Cardiac septum (tissue), 1 donor: ENCODE data around the gene COL20A1. TPM values are rescaled to one million over a fixed set of nuclear protein-coding genes. Genes with fewer than 3 reads are reported as not detected.

Experiments used
- DNase-seq: peaks from one replicate; pipeline ENCODE4 v3.0.0-alpha.2; 2020; ENCODE audit warnings: low spot score
- intact Hi-C: fragments of 100-400 bp; cut with DNase I; formaldehyde crosslinking; loops from one replicate; pipeline ENCODE4 v1.14.0; 2022
- total RNA-seq: library from RNA; stranded (reverse); fragmentation: NEBNext Ultra II Directional; extraction: Animal tissue kit (Norgen Biotek cat#: 25700); gene quantifications from one replicate; pipeline ENCODE4 v1.2.1, GENCODE V29; 2021
- donor health status: DM: no; HTN: no; CAD: no.

Gene COL20A1
- total RNA-seq, 1 donor from 2014 or later: 0.22 TPM

DNA sequence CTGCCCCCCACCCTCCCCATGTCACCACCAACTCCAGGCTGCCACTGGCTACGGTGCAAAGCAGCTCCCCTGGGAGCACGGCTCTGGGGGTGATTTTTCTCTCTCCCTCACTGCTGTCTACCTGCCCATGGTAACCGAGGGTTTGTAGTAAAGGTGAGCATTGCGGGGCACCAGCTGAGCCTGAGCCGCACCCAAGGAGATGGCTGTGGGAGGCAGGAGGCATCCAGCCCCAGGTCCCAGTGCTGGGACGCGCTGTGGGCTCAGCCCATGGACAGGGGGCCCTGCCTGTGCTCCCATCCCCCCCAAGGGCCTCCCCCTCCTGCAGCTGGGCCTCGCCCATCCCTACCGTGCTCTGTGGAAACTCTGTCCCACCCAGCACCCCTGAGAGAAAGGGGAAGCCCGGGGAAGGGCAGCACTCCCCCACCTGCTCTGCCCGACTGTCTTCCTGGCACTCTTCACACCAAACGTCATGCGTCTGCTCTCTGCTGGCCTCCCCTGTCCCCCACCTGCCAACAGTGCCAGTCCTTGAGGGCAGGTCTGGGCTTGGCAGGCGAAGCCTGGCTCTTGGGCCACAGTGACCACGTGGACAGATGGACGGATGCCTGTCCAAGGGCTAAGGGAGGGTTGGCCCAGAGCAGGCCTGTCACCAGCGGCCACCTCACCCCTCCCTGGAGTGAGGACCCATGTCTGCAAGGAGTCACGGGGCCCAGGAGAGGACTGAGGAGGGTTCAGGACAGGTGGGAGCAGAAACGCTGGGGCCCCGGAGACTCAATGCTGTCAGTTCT, 72.0 kb downstream of the COL20A1 start:
- intact Hi-C loops: no loop called here
- no peak for DNase-seq

DNA sequence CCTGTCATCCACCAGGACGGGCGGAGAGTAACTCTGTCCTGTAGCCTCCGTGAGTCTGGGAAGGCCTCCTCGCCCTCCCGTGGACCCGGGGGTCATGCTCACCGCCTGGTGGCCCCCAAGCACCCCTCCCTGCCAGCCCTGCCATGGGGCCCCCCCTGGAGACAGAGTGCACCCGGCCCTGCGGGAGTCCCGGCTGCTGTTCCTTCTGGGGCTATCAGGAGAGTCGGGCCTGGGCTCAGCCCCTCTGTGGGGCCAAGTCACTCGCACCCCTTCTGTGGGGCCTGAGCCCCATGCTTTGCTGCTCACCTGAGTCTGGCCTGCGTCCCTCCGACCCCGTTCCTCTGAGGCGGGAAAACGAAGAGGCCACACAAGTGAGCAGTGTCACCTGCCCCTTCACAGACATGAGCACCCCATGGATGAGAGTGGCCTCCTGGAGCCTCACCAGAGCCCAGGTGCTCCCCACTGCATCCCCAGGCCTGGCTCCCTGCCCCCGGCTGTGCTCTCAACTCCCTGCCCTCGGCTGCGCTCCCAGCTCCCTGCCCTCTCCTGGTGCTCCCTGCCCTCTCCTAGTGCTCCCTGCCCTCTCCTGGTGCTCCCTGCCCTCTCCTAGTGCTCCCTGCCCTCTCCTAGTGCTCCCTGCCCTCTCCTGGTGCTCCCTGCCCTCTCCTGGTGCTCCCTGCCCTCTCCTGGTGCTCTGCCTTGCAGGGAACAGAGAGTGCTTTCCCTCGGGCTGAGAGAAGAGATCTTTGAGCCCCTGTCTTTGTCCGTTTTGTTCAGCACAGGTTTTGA, 72.8 kb downstream of the COL20A1 start:
- intact Hi-C loops: no loop called here
- DNase-seq: no peak

DNA sequence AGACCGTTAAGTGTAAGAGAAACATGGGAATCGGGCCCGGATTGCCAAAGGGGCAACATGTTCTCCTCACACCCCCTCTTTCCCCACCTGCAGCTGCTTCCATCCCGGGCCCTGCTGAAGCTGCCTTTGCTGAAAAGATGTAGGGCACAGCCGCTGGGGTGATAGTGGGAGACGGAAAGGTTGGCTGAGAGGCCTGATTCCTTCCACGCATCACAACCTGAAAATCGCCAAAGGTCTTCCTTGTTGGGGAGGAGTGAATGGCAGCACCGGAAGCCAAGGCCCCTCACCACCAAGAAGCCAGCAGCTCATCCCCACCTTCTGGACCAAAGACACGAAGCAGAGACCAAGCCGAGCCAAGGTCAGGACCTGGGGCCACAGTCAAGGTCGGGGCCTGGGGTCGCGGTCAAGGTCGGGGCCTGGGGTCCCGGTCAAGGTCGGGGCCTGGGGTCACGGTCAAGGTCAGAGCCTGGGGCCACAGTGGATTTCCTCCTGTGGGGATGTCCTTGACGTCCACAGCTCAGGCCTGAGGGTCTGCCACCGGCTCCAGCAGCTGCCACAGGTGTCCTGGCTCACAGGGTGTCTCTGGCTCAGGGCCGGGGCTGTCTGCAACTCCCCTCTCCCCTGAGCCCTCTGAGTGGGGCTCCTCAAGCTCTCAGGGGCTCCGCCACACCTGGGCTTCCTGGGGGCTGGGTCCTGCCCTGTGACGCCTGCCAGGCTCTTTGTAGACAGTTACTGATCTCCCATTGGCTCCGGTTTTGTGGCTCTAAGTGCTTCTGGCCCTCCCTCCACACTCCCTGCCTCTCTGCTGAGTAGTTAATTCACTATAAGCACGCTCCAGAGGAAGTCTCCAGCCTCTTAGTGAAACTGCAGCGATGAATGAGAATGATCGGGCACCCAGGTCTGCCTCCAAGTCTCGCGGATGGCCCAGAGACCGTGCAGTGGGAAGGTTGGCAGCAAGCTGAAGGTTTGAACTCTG, 73.7 kb downstream of the COL20A1 start:
- intact Hi-C loops: no loop called here
- DNase-seq: no peak

DNA sequence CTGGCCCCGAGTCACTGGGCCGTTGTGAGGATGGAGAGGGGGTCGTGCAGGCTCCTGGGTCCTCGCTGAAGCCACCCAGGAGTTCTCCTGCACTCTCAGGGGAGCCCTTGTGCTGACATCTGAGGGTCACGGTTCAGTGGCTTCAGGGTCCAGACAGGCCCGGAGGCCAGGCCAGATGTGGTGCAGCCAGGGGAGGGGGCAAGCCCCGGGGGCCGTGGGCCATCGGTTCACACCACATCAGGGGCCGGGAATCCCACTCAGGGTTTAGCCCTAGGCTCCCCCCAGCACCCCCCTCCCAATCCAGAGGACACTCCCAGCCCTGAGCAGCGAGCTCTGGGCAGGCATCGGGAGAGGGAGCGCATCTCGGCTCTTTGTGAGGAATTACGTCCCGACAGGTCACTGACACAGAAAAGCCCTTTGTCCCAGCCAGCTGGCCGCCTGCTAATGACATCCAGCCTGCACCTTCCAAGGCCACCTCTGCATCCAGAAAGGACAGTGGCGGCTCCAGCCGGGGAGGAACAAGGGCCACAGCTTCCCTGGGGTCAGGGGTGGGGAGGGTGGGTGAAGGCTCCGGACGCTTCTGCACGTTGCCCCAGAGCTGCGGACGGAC, 74.6 kb downstream of the COL20A1 start:
- DNase-seq: no peak
- intact Hi-C loops: no loop called here

DNA sequence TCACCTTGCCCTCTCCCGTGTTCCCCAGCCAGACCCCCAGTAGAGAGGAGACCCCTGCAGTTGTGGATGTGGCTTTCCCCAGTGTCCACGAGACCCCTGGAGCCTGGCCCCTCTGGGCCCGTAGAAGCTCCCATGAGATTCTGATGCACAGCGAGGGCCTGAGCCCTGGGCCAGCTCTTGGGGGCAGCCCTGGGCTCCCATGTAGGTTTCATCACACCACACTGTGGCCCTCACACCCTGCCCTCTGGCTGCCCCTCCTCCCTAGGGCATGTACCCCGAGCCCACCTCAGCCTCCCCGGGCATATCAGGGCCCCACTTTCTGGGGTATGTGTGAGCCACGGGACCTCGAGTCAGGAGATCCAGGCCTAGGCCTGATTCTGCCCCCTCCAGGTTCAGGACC, 75.2 kb downstream of the COL20A1 start:
- intact Hi-C loops: no loop called here
- no peak for DNase-seq

DNA sequence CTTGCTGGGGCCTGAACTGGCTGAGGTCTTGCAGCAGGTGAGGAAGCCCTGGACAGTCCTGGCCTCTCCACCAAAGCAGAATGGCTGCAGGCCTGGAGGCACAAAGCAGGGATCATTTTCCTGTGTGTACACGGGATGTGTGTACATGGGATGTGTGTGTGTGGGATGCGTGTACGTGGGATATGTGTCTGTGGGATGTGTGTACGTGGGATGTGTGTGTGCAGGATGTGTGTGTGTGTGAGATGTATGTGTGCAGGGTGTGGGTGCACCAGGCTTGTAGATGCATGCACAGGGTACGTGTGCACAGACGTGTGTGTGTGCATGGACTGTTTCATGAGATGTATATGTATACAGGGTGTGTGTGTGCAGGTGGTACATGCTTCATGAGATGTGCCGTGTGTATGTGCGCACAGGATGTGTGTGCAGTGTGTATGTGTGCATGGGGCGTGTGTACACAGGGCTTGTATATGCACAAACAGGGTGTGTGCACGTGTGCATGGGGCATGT, 76.1 kb downstream of the COL20A1 start:
- intact Hi-C loops: no loop called here
- DNase-seq: no peak

DNA sequence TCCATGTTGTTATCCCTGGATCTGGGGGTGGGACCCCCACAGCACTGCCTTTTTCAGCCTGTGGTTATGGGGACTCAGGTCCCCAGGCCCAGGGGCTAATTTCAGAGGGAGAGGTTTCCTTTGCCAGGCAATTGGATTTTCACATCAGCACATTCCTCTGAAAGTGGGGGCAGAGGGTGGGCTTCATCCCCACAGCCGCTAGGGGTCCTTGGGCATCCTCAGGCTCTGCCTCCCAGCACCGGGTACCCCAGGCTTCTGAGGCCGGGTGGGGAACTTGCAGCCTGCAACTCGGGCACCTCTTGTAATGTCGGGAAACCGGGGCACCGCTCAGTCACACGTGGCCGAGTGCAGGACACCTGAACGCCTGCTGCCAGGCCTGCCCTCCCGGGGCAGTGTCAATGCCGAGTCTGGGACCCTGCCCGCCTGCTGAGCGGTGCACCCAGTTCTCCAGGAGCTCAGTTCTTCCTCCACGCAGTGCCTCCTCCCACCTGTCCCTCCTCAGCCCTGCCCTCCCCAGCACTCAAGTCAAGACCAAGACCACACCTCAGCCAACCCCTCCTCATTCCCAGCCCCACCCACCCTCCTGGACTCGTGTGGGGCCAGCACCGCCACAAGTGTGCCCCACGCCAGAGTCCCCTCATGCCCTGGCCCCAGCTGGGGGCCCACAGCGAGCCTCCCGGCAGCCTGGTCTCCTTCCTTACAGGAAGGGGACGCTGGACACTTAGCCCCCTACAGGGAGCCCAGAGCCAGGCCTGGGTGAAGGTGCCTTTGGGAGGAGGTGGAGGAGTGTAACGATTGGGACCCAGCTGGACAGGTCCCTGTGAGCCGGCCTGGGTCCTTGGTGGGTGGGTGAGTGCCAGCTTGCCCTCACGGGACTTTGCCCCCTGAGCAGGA, 77.0 kb downstream of the COL20A1 start:
- no peak for DNase-seq
- intact Hi-C loops: loop anchor here (10.0 kb wide), 1 partner anchor 315 kb away; no protein-coding TSS in a partner anchor

DNA sequence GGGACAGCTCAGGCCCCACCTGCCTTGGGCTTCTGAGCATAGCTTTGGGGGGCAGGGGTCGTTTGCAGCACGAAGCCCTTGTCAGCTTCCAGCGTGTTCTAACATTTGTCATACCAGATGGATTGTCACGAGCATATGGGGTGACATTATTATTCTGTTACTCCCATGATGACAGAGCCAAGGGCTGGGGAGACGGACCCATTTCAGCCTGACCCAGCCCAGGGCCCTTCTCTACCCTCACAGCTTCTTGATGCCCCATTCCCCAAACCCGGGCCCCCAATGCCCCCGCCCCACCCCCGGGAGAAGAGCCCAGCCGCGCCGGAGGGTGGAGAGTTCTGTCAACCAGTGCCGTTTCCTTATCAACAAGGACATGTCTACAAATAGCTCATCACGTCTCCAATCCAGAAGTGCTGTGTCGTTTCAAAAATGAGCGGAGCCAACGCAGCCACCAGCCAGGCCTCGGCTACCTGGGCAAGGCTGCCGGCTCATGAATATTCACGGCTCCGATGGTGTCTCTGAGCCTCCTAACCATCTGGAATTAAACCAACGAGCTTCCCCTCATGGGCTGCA, 77.7 kb downstream of the COL20A1 start:
- DNase-seq: no peak
- intact Hi-C loops: loop anchor here (10.0 kb wide), 1 partner anchor 316 kb away; no protein-coding TSS in a partner anchor

DNA sequence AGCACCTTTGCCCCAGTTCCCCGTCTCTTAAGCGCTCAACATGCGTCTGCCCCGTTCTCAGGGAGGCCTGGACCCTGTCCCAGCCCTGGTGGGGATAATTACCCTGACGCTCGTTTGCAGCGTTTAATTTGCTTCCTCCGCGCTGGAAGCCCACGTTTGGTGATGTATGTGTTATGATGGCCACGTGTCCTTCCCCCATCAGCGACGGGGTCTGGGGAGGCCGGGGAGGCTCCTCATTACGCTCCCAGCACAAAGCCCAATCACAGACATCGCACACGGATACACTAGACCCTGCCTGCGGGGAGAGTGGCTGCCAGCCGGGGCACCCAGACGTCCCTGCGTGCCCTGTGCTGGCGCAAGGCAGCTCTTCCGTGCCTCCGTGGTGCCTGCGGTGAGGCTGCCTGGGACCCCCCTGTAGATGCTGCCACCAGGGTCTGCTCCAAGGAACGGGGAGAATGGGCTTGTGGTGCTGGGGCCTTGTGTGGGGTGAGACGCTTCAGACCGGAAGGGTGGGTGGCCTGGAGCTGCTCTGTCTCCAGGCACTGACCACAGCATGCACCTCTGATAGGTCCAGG, 78.4 kb downstream of the COL20A1 start:
- no peak for DNase-seq
- intact Hi-C loops: loop anchor here (10.0 kb wide), 1 partner anchor 317 kb away; no protein-coding TSS in a partner anchor

DNA sequence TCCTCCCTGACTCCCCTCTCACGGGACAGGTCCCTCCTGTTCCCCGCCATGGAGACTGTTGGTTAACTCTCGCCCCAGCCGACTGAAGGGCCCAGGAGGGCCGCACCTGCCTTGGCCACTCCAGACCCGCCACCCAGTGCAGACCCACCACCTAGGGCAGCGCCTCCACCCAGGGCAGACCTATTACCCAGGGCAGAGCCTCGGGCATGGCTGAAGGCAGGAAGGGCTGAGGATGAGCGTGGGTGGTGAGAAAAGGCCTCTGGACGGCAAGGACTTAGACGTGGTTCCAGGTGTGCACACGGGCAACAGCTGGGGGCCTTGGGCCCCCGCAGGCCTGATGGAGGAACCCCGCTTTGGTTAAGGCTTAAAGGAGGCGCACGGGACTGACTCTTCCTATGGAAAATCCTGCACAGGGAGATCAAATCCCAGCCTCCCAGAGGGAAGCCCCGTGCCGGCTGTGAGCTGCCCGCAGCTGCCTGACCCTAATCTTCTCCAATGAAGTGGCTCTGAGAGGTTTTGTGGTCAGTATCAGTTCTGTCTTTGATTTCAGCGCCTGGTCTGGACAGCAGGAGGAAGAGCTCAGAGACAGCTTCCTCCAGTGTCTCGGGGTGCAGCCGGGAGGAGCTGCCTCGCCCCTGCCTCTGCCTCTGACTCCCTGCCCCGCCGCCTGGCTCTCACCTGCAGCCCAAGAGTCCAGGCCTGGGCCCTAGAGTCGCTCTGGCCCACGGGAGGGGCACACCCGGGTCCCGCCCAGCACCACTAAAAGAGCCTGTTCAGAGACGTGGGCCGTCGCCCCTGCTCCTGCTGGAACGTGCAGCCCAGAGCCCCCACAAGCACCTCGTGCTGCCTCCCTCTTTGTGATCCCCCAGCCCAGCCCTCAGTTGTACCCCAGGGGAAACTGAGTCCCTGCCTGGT, 80.2 kb downstream of the COL20A1 start:
- intact Hi-C loops: loop anchor here (10.0 kb wide), 1 partner anchor 318 kb away; no protein-coding TSS in a partner anchor
- DNase-seq: no peak

DNA sequence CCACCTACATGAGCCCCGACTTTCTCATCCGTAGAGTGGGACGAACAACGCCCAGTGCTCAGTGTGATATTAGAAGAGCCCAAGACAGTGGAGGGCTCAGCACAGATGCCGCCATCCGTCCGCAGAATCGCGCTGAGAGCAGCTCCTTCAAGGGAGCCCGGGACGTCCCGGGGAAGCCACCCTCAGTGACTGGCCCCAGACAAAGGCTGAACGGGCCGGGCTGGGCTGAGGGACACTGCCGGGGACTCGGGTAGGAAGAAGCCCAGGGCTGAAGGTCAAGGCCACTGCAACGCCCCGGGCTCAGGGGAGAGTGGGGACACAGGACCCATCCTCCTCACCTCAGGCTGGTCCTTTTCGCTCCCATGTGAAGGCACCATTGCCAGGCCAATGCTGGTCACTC, 81.0 kb downstream of the COL20A1 start:
- DNase-seq: no peak
- intact Hi-C loops: loop anchor here (10.0 kb wide), 1 partner anchor 319 kb away; no protein-coding TSS in a partner anchor

DNA sequence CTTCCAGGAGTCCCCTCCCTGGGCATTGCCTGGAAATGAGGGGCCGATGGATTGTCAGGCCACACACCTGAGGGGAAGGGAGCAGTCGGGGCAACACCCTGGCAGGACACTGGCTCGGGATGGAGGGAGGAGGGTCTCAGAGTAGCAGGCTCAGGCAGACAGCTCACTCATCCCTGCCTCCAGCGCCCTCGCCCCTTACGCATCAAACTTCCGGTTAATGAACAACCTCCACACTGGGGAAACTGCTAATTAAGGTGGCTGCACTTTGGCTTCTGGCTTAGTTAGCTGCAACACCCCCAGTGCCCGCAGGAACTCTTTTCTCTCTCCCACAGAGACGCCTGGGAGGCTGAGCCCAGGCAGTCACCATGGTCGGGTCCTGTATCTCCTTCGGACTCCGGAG, 81.5 kb downstream of the COL20A1 start:
- intact Hi-C loops: loop anchor here (10.0 kb wide), 1 partner anchor 320 kb away; no protein-coding TSS in a partner anchor
- no peak for DNase-seq

DNA sequence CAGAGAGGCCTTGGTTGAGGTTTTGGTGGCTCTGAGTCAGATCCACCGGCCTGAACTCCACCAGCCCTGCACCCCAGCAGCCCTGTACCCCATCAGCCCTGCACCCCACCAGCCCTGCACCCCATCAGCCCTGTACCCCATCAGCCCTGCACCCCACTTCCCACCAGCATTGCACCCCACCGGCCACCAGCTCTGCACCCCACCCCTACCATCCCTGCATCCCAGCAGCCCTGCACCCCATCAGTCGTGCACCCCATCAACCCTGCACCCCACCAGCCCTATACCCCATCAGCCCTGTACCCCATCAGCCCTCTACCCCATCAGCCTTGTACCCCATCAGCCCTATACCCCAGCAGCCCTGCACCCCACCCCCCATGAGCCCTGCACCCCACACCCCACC, 82.5 kb downstream of the COL20A1 start:
- intact Hi-C loops: loop anchor here (10.0 kb wide), 1 partner anchor 321 kb away; no protein-coding TSS in a partner anchor
- DNase-seq: no peak

DNA sequence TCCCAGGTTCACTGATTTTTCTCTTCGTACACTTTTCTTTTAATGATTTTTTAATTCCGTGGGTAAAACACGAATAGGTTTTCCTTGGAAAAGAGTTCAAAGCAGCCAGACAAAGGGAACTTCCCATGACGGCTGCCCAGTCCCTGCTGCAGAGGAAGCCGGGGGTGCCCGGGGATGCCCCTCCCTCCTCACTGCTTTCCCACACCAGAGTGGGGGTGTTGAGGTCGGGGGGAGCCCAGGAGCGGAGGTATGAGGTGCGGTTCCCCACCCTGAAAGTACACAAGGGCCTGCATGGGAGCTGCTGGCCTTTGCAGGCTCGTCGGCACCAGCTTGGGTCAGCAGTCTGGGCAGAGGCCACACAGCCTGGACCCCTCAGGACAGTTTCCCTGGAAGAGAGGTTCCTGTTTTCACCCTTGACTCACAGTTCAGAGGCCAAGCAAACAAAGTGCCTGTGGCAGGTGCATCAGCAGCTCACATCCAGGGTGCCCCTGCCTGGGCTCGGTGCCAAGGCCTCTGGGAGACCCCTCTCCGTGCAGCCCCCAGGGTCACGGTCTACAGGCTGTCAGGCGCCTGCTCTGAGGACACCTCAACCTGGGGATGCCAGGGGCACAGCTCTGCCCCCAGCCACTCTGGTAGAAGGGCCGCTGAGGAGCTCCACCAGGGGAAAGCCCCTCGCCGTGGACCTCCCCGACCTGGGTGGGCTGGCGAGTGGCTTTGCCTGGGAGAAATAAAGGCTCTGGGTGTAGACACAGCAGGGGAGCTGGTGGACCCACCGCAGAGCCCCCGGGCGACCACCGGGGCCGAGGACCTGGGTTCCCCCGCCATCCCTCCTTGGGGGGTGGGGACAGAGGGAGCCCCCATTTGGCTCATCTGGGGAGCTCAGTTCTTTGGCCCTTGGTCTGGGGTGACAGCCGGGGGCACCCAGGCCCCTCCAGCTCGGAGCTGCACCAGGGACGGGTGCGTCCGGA, 83.6 kb downstream of the COL20A1 start:
- no peak for DNase-seq

More for the DNA sequence above, 83.6 kb downstream of the COL20A1 start:
- intact Hi-C loops: loop anchor here (10.0 kb wide), 1 partner anchor 322 kb away; no protein-coding TSS in a partner anchor
